ENCODE measurements around the gene TRAPPC12.
"Not testable (repeated sequence)": the region's sequence is repeated elsewhere in the genome, so short reads cannot be mapped to it uniquely, and the experiment has no call there.

The TRAPPC12 gene

GRCh38 chr2:3486047-3487027 is 106.8 kb downstream of the TRAPPC12 start:
- no peak for DNase-seq (ENCODE audit: low read depth in 2 of 2)

GRCh38 chr2:3487028-3487425 is 107.5 kb downstream of the TRAPPC12 start:
- no peak for DNase-seq (ENCODE audit: low read depth in 2 of 2)

- no peak for DNase-seq (ENCODE audit: low read depth in 2 of 2)
These were observed 107.9 kb downstream of the TRAPPC12 start for GRCh38 chr2:3487432-3487831.

GRCh38 chr2:3488061-3488531 is 108.6 kb downstream of the TRAPPC12 start:
- no peak for DNase-seq (ENCODE audit: low read depth in 2 of 2)

- no peak for DNase-seq (ENCODE audit: low read depth in 2 of 2)
These were observed 109.6 kb downstream of the TRAPPC12 start for GRCh38 chr2:3488855-3489763.

GRCh38 chr2:3489764-3490115 is 110.2 kb downstream of the TRAPPC12 start:
- DNase-seq (ENCODE audit: low read depth in 2 of 2) = no peak

GRCh38 chr2:3490191-3491170 is 111.0 kb downstream of the TRAPPC12 start:
- no peak for DNase-seq (ENCODE audit: low read depth in 2 of 2)

GRCh38 chr2:3491306-3491705 is 111.8 kb downstream of the TRAPPC12 start:
- no peak for DNase-seq (ENCODE audit: low read depth in 2 of 2)

- no peak for DNase-seq (ENCODE audit: low read depth in 2 of 2)
These were observed 112.4 kb downstream of the TRAPPC12 start for GRCh38 chr2:3491716-3492474.

GRCh38 chr2:3492475-3492787 is 112.9 kb downstream of the TRAPPC12 start:
- DNase-seq (ENCODE audit: low read depth in 2 of 2) = not testable (repeated sequence)

GRCh38 chr2:3492951-3493614 is 113.6 kb downstream of the TRAPPC12 start:
- DNase-seq (ENCODE audit: low read depth in 2 of 2) = no peak

GRCh38 chr2:3493615-3494007 is 114.1 kb downstream of the TRAPPC12 start:
- no peak for DNase-seq (ENCODE audit: low read depth in 2 of 2)

GRCh38 chr2:3494984-3495666 is 115.6 kb downstream of the TRAPPC12 start:
- DNase-seq (ENCODE audit: low read depth in 2 of 2) = no peak

- DNase-seq (ENCODE audit: low read depth in 2 of 2) = not testable (repeated sequence)
These were observed 117.2 kb downstream of the TRAPPC12 start for GRCh38 chr2:3496708-3497080.

GRCh38 chr2:3498783-3499394 is 119.4 kb downstream of the TRAPPC12 start:
- no peak for DNase-seq (ENCODE audit: low read depth in 2 of 2)

GRCh38 chr2:3500326-3500899 is 120.9 kb downstream of the TRAPPC12 start:
- no peak for DNase-seq (ENCODE audit: low read depth in 2 of 2)

GRCh38 chr2:3503046-3503445 is 123.6 kb downstream of the TRAPPC12 start:
- DNase-seq (ENCODE audit: low read depth in 2 of 2) = no peak

GRCh38 chr2:3503483-3503882 is 124.0 kb downstream of the TRAPPC12 start:
- DNase-seq (ENCODE audit: low read depth in 2 of 2) = no peak

GRCh38 chr2:3504741-3505140 is 125.2 kb downstream of the TRAPPC12 start:
- DNase-seq (ENCODE audit: low read depth in 2 of 2) = no peak

Data from stimulated activated CD4-positive, alpha-beta T cell treated with anti-CD3 and anti-CD28 coated beads, Interleukin-1b, Interleukin-23, amount 100 ng/mL, for 4 hours (primary cell).